HG03432 (cell line): ENCODE measurements around the gene NAIF1.

ENCODE experiments used
- ATAC-seq: cut with Tn5 transposase; IDR thresholded peaks from one replicate; pipeline ENCODE4 v1.9.1; 2021; ENCODE audit warnings: mild to moderate bottlenecking, moderate library complexity; ENCODE audit not compliant: unreplicated experiment

Gene NAIF1

GRCh38 chr9:128102861-128103588 is 35.9 kb upstream of the NAIF1 start:
- no peak for ATAC-seq

DNA sequence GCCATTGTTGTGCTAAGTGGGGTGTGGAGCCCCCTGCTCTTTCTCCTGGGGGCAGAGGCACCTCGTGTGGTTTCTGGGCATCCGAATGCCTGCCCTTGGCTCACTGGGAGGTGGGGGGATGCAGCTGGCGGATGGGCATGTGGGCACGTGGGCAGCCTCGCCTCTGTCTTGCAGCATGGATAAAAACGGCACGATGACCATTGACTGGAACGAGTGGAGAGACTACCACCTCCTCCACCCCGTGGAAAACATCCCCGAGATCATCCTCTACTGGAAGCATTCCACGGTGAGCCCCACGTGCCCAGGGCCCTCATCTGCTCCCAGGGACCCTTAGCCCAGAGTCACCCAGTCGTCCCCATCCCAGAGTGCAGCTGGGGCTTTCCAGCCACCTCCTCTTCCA is 35.1 kb upstream of the NAIF1 start:
- ATAC-seq, result no peak

- ATAC-seq, result no peak
Observed at GRCh38 chr9:128101690-128102089, 34.6 kb upstream of the NAIF1 start.

DNA sequence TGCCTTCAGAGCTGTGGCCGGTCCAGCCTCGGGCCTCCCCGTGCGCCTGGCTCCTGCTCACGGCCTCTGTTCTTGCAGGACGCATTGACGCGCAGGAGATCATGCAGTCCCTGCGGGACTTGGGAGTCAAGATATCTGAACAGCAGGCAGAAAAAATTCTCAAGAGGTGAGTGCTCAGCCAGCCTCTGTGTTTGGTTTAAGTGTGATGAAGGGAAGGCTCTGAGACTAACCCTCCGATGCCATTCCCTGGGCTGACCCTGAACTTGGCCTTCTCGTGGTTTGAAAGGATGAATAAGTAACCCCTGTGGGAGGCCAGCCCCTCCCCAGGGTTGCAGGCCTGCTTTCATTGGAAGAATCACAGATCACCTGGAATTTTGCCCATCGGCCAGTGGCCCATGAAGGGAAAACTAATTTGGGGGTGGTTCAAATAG is 34.1 kb upstream of the NAIF1 start:
- no peak for ATAC-seq

DNA sequence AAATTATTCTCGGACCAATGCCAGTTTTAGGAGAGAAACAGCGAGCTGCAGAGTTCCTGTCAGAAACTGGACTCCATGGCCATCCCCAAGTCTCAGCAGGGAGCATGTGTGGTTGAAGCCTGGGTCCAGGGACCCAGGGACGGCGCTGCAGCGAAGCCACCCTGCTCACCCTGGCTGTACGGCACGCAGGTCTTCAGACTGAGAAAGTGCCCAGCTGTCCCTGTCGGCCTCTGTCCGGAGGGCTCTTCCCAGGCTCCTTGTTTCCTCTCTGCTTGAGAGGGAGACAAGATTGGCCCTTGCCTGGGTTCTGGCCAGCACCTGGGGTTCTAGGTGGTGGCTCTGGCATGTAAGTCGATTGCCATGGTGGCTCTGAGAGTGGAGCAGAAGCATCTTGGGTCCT is 33.5 kb upstream of the NAIF1 start:
- ATAC-seq, result no peak

- ATAC-seq, result no peak
Observed at GRCh38 chr9:128099932-128100491, 32.9 kb upstream of the NAIF1 start.

DNA sequence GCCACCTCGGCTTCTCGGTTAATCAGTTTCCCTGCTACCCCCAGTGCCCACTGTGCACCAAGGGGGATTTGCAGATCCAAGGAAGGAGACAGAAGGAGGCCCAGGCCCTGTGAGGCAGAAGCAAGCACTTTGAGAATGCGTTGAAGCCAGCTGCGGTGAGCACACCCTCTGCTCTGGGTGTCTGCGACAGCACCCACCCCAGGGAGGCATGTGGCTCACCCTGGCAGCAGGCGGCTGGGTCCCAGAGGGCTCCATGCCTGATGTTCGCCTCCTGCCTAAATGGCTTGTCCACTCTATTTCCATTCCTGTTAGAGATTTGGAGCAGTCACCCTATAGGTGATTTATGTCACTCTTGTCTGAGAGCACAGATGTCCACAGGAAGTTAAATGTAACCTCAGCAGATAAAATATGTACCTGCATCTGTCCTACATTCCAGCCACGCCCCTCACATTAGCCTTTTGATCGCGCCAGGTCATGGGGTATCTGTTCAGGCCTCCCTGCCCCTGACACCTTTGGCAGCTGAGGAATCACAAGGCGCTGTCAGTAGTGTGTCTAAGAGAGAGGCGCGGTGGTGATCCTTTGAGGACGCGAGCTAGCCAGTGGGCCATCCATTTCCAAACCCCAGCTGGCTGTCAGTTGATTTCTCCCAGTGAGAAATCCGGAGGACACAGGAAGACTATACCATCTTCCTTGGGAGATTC is 32.3 kb upstream of the NAIF1 start:
- no peak for ATAC-seq

DNA sequence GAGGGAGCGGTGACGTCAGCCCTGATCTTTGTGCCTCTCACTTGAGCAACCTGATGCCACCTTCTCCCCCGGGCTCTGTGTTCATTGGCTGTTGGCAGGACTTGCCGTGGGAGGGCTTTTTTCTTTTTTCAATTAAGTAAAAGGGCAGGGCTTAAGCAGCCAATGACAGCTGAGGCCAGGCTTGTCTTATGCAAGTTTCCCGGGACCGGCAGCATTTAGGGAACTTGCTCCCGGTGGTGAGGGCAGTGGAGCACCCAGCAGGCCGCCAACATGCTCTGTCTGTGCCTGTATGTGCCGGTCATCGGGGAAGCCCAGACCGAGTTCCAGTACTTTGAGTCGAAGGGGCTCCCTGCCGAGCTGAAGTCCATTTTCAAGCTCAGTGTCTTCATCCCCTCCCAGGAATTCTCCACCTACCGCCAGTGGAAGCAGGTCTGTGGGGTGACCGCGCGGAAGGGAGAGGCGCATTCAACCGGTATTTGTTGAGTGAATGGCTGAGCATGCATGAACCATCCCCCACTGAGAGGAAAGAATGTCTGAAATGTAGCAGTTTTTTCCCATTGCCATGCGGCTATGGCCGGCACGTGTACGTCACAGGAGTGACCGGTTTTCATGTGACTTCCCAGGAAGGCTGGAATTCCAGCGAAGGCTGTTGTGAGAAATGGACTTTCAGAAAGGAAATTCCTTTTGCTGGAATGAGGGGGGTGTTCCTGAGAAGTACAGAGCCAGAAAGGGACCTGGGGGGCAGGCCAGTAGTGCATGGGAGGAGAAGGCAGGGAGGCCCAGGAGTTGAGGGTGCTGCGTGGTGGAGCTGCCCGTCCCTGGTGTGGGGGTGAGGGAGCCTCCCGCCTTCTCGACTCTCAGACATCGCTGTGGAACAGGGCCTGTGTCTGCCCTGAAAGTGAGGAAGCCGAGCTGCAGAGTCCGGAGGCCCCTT is 31.4 kb upstream of the NAIF1 start:
- ATAC-seq, result no peak

DNA sequence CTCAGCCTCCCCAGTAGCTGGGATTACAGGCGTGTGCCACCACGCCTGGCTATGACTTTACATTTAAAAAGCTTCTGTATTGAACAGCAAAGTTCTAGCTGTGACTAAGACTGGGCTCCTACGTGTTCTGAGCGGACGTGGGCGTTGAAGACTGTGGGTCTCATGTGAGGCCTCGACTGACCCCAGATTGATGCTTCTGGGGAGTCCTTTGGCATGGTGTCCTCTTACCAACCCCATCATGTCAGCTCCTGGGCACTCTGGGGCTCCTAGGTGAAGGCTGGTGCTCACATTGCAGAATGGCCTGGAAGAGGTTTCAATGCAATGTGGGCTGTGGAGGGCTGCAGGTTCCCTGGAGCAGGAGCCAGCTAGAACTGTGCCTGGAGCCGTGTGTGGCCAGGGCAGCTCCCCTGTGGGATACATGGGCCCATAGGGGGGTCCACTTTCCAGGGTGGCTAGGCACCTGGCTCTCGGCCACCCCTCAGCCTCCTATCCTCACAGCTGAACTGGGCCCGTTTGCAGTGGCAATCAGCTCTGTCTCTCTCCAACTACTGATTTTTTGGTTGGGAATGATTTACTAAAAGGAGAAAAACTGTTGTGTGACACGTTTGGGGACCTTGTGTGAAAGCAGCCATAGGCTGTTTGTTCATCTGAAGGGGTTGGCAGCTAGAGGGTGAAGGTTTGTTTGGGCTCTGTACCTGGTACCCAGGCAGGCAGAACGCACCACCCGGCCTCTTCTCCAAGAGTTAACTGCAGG is 30.6 kb upstream of the NAIF1 start:
- no peak for ATAC-seq

DNA sequence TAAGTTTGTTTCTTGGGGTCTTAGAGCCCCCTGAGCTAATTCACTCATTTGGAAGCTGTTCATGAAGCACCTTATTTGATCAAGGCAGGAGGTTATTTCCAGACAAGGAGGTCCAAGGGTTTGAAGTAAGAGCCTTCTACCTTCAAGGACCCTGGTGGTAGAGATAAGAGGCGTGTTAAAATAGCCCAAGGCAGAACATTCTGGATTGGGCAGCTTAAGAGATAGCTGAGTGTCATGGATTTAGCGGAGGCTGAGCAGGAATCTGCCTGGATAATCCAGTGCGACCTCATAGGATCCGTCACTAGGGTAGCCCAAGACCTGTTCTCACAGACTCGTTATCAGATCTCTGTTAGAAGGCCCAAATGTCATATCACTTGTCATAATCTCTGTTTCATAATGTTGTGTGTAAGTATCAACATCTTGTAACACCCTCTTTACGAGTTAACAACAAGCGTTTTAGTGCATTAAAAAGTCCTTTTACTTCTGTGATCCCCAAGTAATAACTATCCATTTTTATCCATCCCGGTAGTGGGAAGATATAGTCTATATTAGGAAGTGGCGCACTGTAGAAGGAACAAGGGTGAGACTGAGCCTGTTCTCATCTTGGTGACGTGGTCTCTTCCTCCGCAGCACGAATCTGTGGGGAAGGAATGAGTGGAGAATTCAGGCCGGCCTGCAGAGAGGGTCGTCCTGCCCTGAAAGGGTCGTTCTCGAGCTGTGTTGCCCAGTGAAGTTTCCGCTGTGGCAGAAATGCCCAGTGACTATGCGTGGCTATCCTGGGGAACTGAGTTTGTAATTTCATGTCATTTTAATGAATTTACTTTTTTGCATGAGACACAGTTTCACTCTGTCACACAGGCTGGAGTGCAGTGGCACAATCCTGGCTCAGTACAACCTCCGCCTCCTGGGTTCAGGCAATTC is 29.8 kb upstream of the NAIF1 start:
- no peak for ATAC-seq

GRCh38 chr9:128094950-128095544 is 27.9 kb upstream of the NAIF1 start:
- ATAC-seq, result no peak

DNA sequence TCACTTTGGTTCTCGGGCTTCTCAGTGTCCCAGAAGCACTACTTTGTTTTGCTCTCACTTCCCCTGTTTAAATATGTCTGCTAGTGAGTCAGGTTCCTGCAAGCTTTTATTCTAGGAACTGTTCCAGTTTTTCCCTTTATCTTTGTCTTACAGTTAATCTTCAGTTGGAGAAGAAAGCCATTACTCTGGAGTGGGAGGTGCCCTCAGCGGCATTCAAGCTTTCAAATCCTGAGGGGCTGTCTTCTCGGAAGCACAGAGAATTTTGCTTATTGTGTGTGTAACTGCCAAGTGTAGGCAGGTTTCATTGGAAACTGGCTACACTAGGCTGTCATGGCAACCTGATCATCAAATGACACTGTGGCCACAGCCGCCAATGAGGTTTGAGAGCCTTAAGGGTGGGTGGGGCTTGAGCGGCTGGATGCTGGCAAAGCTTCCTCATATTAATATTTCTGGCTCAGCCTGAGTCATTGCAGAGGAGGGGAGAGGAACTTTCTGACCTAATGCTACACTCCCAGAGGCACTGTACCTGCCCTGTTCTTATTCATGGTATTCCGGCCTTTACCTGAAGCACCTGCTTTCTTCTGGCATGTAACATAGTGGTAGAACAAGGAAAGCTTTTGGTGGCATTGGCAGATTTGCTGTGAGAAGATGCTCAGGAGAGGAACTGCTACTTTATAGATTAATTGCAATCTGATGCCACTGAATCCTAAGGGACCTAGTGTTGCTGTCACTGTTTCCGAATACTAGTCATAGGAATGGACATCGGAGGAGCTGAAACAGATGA is 27.2 kb upstream of the NAIF1 start:
- peak; percentile 89 for ATAC-seq

- ATAC-seq, result no peak
Observed at GRCh38 chr9:128093011-128093410, 25.9 kb upstream of the NAIF1 start.

- ATAC-seq, result no peak
Observed at GRCh38 chr9:128092199-128092977, 25.3 kb upstream of the NAIF1 start.

DNA sequence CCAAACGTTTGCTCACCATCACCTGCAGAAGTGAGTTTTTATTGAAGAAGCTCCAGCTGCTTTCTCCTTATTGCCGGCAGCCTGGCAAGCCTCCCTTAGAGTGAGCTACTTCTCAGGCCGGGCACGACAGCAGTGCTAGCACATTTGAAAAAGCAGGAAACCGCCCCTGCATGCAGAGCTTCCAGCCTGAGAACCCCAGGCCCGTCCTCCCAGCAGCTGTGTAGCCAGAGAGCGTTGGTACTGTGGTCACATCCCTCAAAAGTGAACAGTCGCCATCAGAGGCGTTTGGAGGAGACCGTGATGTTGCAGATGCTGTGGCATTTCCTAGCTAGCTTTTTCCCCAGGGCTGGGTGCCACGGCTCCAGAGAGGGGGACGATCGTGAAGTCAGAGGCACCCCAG is 24.5 kb upstream of the NAIF1 start:
- ATAC-seq, result no peak

- no peak for ATAC-seq
Observed at GRCh38 chr9:128091144-128091543, 24.0 kb upstream of the NAIF1 start.

GRCh38 chr9:128089299-128089698 is 22.2 kb upstream of the NAIF1 start:
- no peak for ATAC-seq
